NCI-H2107 (cell line): ENCODE measurements around the gene SYNE2.

Experiments used
- DNase-seq: peaks from one replicate; lab custom pipeline; 2025; lab: John Stamatoyannopoulos, UW

SYNE2 gene

GRCh38 chr14:64260418-64260817 is 407.6 kb downstream of the SYNE2 start:
- no peak for DNase-seq

GRCh38 chr14:64265222-64265621 is 412.4 kb downstream of the SYNE2 start:
- DNase-seq: no peak

- no peak for DNase-seq
Measured at GRCh38 chr14:64266239-64266638, 413.4 kb downstream of the SYNE2 start.

- DNase-seq: no peak
Measured at GRCh38 chr14:64272019-64272418, 419.2 kb downstream of the SYNE2 start.
